Measurements from ENCODE around the gene RCSD1.

RCSD1 gene

GRCh38 chr1:167747988-167748387 lies 118.0 kb downstream of the RCSD1 start:
- no peak for DNase-seq

GRCh38 chr1:167748906-167749305 lies 118.9 kb downstream of the RCSD1 start:
- no peak for DNase-seq

GRCh38 chr1:167749741-167750140 lies 119.7 kb downstream of the RCSD1 start:
- no peak for DNase-seq

- no peak for DNase-seq
These were observed 120.6 kb downstream of the RCSD1 start for GRCh38 chr1:167750641-167751040.

GRCh38 chr1:167751676-167752075 lies 121.6 kb downstream of the RCSD1 start:
- DNase-seq = no peak

GRCh38 chr1:167752219-167752985 lies 122.4 kb downstream of the RCSD1 start:
- no peak for DNase-seq

- DNase-seq = no peak
These were observed 125.6 kb downstream of the RCSD1 start for GRCh38 chr1:167755654-167756053.
